Natural killer cell (primary cell): ENCODE results near the gene ADGRB2. TPM values are rescaled to one million over a fixed set of nuclear protein-coding genes. Genes with fewer than 3 reads are reported as not detected.
A peak's percentile ranks its signal among the peaks of the same experiment; 100 is the strongest.
"Not testable (repeated sequence)": the region's sequence is repeated elsewhere in the genome, so short reads cannot be mapped to it uniquely, and the experiment has no call there.

Experiments used
- ATAC-seq, 3 donors: fragments of 150-1000 bp in 2 of 3; fragments of 200-7000 bp in 1 of 3; cut with Tn5 transposase; 1 replicate in 1 of 3; 2 replicates in 2 of 3; pipeline ENCODE4 v1.10.0; 2021; ENCODE audit warnings: mild to moderate bottlenecking in 2 of 3, moderate library complexity in 2 of 3
- DNase-seq, 2 donors: peaks; one replicate each; pipeline versions ENCODE4 v3.0.0 to v3.0.0-alpha.2; 2013 to 2021; ENCODE audit warnings: mixed read lengths in 1 of 2
- H3K27ac ChIP-seq: one replicate; pipeline ENCODE4 v1.5.1; 2013; ENCODE audit warnings: mild to moderate bottlenecking, low read length
- H3K27me3 ChIP-seq: one replicate; pipeline ENCODE4 v1.6.1; 2013; ENCODE audit warnings: low read length; ENCODE audit not compliant: control insufficient read depth, insufficient read depth
- H3K36me3 ChIP-seq: one replicate; pipeline ENCODE4 v1.6.1; 2013; ENCODE audit warnings: low read length; ENCODE audit not compliant: control insufficient read depth, insufficient read depth
- H3K4me1 ChIP-seq: one replicate; pipeline ENCODE4 v1.6.1; 2013; ENCODE audit warnings: low read length; ENCODE audit not compliant: control insufficient read depth, insufficient read depth
- H3K4me3 ChIP-seq: one replicate; pipeline ENCODE4 v1.5.1; 2013; ENCODE audit warnings: low read length
- H3K9me3 ChIP-seq: one replicate; pipeline ENCODE4 v1.6.1; 2013; ENCODE audit warnings: low read length; ENCODE audit not compliant: control insufficient read depth, insufficient read depth
- H3K27ac Mint-ChIP-seq, 2 donors: one replicate each; pipeline ENCODE4 v1.8.0; 2022; ENCODE audit warnings: mild to moderate bottlenecking in 2 of 2, mixed read lengths in 2 of 2, moderate library complexity in 1 of 2
- H3K27me3 Mint-ChIP-seq, 2 donors: one replicate each; pipeline ENCODE4 v1.8.0; 2022; ENCODE audit warnings: low read depth in 2 of 2, mixed read lengths in 2 of 2
- H3K36me3 Mint-ChIP-seq: one replicate; pipeline ENCODE4 v1.8.0; 2022; ENCODE audit warnings: mixed read lengths
- H3K4me1 Mint-ChIP-seq, 2 donors: one replicate each; pipeline ENCODE4 v1.8.0; 2022; ENCODE audit warnings: mixed read lengths in 2 of 2
- H3K4me3 Mint-ChIP-seq: one replicate; pipeline ENCODE4 v1.8.0; 2022; ENCODE audit warnings: mild to moderate bottlenecking, moderate library complexity, mixed read lengths
- H3K9me3 Mint-ChIP-seq, 2 donors: one replicate each; pipeline ENCODE4 v1.8.0; 2022; ENCODE audit warnings: mixed read lengths in 2 of 2
- WGBS: methylation state at CpG from one replicate; pipeline ENCODE4 v1.1.7; 2013; ENCODE audit warnings: missing lambda C conversion rate; ENCODE audit not compliant: insufficient coverage; 5-methylcytosine and 5-hydroxymethylcytosine counted together
- intact Hi-C: fragments of 100-400 bp; cut with micrococcal nuclease; formaldehyde crosslinking; loops from one replicate; pipeline ENCODE4 v1.14.2; 2022
- total RNA-seq, 4 donors: library from RNA; stranded (reverse); fragments of 120-200 nt in 1 of 4; gene quantifications; one replicate each; pipeline versions ENCODE4 v1.2.3 to v1.2.4, GENCODE V29; 2013 to 2022
- TF ChIP-seq, protein P1 (sequence below): fragments of 200-600 bp; IDR thresholded peaks from one replicate; pipeline ENCODE4 v1.8.0; 2022; ENCODE audit warnings: antibody characterized with exemption

Gene ADGRB2
- total RNA-seq, 3 donors from 2014 or later (not counting 1 experiment from before 2014, with no cell fraction given): 7.6 to 19.9 (median 12.8) TPM

DNA sequence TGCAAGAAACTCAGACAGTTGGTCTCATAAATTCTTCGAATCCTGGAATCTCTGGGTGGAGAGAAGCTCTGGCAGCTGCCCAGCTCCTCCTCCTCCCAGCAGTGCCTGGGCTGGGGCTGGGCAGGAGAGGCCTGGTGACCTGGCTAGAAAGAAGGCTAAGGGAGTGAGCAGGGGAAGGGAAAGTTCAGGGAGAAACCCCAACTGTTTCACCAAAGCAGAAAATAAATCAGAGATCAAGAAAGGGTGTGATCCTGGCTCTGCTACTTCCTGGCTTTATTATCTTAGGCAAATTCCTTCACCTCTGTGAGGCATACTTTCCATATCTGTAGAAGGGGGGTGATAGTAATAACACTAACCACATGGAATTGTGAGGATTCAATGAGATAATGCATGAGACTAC lies 51.5 kb downstream of the ADGRB2 start:
- no peaks in the 10 kb centered on the region for H3K36me3 ChIP-seq
- H3K27me3 ChIP-seq: peaks cover 11% of the 10 kb centered on the region
- TF ChIP-seq, protein P1, sequence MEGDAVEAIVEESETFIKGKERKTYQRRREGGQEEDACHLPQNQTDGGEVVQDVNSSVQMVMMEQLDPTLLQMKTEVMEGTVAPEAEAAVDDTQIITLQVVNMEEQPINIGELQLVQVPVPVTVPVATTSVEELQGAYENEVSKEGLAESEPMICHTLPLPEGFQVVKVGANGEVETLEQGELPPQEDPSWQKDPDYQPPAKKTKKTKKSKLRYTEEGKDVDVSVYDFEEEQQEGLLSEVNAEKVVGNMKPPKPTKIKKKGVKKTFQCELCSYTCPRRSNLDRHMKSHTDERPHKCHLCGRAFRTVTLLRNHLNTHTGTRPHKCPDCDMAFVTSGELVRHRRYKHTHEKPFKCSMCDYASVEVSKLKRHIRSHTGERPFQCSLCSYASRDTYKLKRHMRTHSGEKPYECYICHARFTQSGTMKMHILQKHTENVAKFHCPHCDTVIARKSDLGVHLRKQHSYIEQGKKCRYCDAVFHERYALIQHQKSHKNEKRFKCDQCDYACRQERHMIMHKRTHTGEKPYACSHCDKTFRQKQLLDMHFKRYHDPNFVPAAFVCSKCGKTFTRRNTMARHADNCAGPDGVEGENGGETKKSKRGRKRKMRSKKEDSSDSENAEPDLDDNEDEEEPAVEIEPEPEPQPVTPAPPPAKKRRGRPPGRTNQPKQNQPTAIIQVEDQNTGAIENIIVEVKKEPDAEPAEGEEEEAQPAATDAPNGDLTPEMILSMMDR: no peak
- H3K4me3 ChIP-seq: no peak overlapping the region
- H3K27ac Mint-ChIP-seq: no peak overlapping the region
- no peak overlapping the region for H3K27ac ChIP-seq
- no peak for DNase-seq
- peaks cover 34 to 39% of the 10 kb centered on the region in 2 donors for H3K27me3 Mint-ChIP-seq
- 82% methylated on average over 1 of the region's 1 CpG for WGBS
- no peaks in the 10 kb centered on the region for H3K9me3 ChIP-seq
- no peaks in the 10 kb centered on the region for H3K36me3 Mint-ChIP-seq
- H3K4me1 ChIP-seq: peaks cover 29% of the 10 kb centered on the region
- intact Hi-C loops: no loop called here
- H3K9me3 Mint-ChIP-seq: no peaks in the 10 kb centered on the region
- H3K4me3 Mint-ChIP-seq: no peak overlapping the region
- ATAC-seq: no peak
- H3K4me1 Mint-ChIP-seq: peaks cover 30 to 35% of the 10 kb centered on the region in 2 donors

DNA sequence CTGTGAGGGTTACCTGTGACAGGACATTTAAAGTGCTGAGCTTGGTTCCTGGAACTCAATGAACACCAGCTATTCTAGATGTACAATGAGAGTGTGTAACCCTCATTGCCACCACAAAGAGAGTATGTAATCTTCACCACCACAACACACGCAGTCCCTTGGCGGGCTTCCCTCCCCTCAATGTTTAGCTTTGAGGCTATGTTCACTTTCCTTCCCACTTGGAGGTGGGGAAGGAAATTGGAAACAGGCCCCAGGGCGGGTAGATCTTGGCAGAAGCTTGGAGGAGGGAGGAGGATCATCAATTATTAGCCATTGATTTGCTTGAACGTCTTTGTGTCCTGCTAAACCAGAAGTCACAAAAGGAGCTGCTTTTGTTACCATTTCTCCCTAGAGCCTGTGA lies 52.1 kb downstream of the ADGRB2 start:
- ATAC-seq: no peak
- Mint-ChIP-seq H3K36me3 (no peaks in the 10 kb centered on the region), H3K4me3 (no peak overlapping the region), H3K27ac (no peak overlapping the region), H3K4me1 (peaks cover 34 to 41% of the 10 kb centered on the region in 2 donors), H3K9me3 (no peaks in the 10 kb centered on the region), H3K27me3 (peaks cover 29 to 36% of the 10 kb centered on the region in 2 donors)
- Histone ChIP-seq H3K9me3 (no peaks in the 10 kb centered on the region), H3K27ac (no peak overlapping the region), H3K27me3 (peaks cover 11% of the 10 kb centered on the region), H3K4me3 (no peak overlapping the region), H3K36me3 (no peaks in the 10 kb centered on the region), H3K4me1 (peaks cover 35% of the 10 kb centered on the region)
- TF ChIP-seq, protein P1: no peak
- WGBS: 82% methylated on average over 2 of the region's 4 CpGs
- no peak for DNase-seq
- intact Hi-C loops: no loop called here

DNA sequence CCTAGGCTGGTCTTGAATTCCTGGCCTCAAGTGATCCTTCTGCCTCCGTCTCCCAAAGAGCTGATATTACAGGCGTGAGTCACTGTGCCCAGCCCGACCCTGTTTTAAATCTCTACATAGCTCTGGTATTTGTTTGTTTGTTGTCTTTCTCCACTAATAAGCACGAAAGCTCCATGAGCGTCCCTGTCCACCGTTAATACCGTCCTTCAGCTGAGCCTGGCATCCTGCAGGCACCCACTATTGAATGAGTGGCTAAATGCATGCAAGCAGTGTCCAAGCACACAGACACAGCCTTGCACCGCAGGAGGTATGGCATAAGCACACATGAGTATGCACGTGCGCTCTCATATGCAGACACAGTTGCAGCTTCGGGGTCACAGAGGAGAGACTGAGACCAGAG lies 55.8 kb downstream of the ADGRB2 start:
- H3K36me3 Mint-ChIP-seq: no peaks in the 10 kb centered on the region
- no peak for ATAC-seq
- no peak for DNase-seq
- no peaks in the 10 kb centered on the region for H3K9me3 Mint-ChIP-seq
- 91% methylated on average over 11 of the region's 11 CpGs for WGBS
- no peak overlapping the region for H3K27ac Mint-ChIP-seq
- H3K4me1 Mint-ChIP-seq: peaks cover 36 to 45% of the 10 kb centered on the region in 2 donors
- no peak overlapping the region for H3K4me3 Mint-ChIP-seq
- TF ChIP-seq, protein P1: no peak
- H3K27ac ChIP-seq: no peak overlapping the region
- peaks cover 44% of the 10 kb centered on the region for H3K4me1 ChIP-seq
- H3K4me3 ChIP-seq: no peak overlapping the region
- H3K27me3 ChIP-seq: peaks cover 7% of the 10 kb centered on the region
- no peaks in the 10 kb centered on the region for H3K9me3 ChIP-seq
- intact Hi-C loops: no loop called here
- H3K36me3 ChIP-seq: no peaks in the 10 kb centered on the region
- H3K27me3 Mint-ChIP-seq: peaks cover 16 to 22% of the 10 kb centered on the region in 2 donors

DNA sequence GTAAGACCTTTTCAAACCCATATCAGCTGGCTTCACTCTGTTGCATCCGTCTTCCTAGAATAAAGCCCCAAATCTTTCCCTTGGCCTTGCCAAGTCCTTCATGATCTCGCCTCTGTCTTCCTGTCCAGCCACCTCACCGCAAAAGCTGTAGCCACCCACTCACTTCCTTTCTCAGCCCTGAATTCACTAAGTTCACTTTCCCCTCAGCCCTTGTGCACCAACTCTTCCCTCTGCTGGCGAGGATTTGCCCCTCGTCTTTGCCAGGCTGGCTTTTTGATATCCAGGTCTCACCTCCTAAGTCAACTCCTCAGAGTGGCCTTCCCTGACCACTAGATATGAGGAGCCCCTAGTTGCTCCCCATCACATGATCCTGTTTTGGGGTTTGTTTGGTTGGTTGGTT lies 56.4 kb downstream of the ADGRB2 start:
- peaks cover 36 to 48% of the 10 kb centered on the region in 2 donors for H3K4me1 Mint-ChIP-seq
- Histone ChIP-seq H3K4me1 (peaks cover 44% of the 10 kb centered on the region), H3K27me3 (peaks cover 7% of the 10 kb centered on the region), H3K9me3 (no peaks in the 10 kb centered on the region), H3K4me3 (no peak overlapping the region), H3K36me3 (no peaks in the 10 kb centered on the region), H3K27ac (no peak overlapping the region)
- intact Hi-C loops: no loop called here
- TF ChIP-seq, protein P1: no peak
- H3K9me3 Mint-ChIP-seq: no peaks in the 10 kb centered on the region
- DNase-seq (no peak), ATAC-seq (no peak)
- WGBS: 1% methylated on average over 5 of the region's 5 CpGs
- no peaks in the 10 kb centered on the region for H3K36me3 Mint-ChIP-seq
- H3K27me3 Mint-ChIP-seq: peaks cover 15 to 18% of the 10 kb centered on the region in 2 donors
- peak overlapping the region; percentile 2 for H3K4me3 Mint-ChIP-seq
- peak overlapping the region in 1 of 2 donors; percentile 61 for H3K27ac Mint-ChIP-seq

DNA sequence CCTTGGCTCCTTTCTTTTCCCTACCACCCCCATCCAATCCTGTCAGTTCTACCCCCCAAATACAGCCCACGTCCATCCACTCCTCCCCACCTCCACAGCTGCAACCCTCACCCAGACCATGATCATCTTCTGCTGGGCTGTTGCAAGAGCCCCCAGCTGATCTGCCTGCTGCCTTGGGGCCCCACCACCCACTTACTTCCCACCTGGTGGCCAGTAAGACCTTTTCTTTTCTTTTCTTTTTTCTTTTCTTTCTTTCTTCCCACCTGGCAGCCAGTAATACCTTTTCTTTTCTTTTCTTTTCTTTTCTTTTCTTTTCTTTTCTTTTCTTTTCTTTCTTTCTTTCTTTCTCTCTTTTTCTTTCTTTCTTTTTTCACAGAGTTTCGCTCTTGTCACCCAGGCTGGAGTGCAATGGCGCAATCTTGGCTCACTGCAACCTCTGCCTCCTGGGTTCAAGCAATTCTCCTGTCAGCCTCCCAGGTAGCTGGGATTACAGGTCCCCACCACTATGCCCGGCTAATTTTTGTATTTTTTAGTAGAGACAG lies 57.0 kb downstream of the ADGRB2 start:
- DNase-seq, H3K9me3 Mint-ChIP-seq, H3K36me3 Mint-ChIP-seq, H3K27ac ChIP-seq, H3K4me3 ChIP-seq, H3K4me3 Mint-ChIP-seq, intact Hi-C loops, H3K9me3 ChIP-seq, H3K27me3 ChIP-seq, ATAC-seq, H3K27ac Mint-ChIP-seq, H3K36me3 ChIP-seq: not testable (repeated sequence)
- peaks cover 9 to 16% of the 10 kb centered on the region in 2 donors for H3K27me3 Mint-ChIP-seq
- WGBS: 85% methylated on average over 4 of the region's 4 CpGs
- peaks cover 44% of the 10 kb centered on the region for H3K4me1 ChIP-seq
- peaks cover 36 to 48% of the 10 kb centered on the region in 2 donors for H3K4me1 Mint-ChIP-seq
